Measurements from ENCODE around the gene SHISA5. TPM values are rescaled to one million over a fixed set of nuclear protein-coding genes. Genes with fewer than 3 reads are reported as not detected.
A peak's percentile ranks its signal among the peaks of the same experiment; 100 is the strongest.

Gene SHISA5
- total RNA-seq, 1 donor from 2014 or later = 333 TPM

DNA sequence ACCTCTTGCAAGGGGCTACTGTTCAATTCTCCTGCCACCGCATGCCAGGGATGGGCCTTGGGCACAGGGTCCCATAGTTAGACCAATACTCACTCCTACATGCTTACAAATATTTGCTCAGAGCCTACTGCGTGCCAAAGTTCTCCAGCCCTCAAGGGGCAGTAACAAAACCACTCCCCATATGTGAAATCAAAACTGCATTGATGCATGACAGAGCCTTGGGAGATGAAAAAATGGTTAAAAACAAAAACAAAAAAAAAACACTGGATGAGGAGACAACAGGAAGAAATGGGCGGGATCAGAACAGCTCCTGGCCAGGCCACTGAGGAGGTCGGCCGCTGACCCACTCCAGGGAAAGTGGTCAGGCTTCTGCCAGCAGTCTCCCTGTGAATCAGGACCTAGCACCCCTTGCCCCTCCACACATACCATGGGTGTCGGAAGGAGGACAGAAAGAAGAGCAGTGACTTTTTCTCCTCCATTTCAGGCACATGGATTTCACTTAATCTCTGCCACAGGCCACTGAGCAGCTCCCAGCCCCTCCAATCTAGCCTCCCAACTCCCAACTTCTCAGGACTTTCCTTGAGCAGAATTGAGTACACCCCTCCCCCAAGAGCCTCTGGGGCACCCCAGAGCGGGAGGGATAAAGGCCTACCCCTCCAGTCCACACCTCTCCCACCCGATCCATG is 76.9 kb downstream of the SHISA5 start:
- Histone ChIP-seq H3K9me3 (ENCODE audit: insufficient read depth, low read depth, low read length) (no peaks in the 10 kb centered on the region), H3K9ac (ENCODE audit: low read length) (no peak overlapping the region), H3K27me3 (ENCODE audit: insufficient read depth, low read length) (no peaks in the 10 kb centered on the region), H3K4me3 (ENCODE audit: insufficient read depth, low read depth, low read length) (no peak overlapping the region), H3K4me2 (ENCODE audit: low read length) (peak overlapping the region; percentile 97), H4K20me1 (ENCODE audit: insufficient read depth, low read length) (peaks cover 62% of the 10 kb centered on the region), H2AFZ (ENCODE audit: low read depth, low read length) (no peak overlapping the region), H3K4me1 (ENCODE audit: insufficient read depth, low read length) (peaks cover 41% of the 10 kb centered on the region), H3K36me3 (ENCODE audit: insufficient read depth, low read length) (peaks cover 3% of the 10 kb centered on the region), H3K79me2 (ENCODE audit: insufficient read depth, low read length) (peaks cover 47% of the 10 kb centered on the region), H3K27ac (ENCODE audit: low read depth, low read length) (no peak overlapping the region)
- no peak for DNase-seq (ENCODE audit: low read depth)
- H3K36me3 Mint-ChIP-seq (ENCODE audit: low read depth, unreplicated experiment) = peaks cover 7% of the 10 kb centered on the region
- no peak for FAIRE-seq
- peaks cover 40% of the 10 kb centered on the region for H3K4me1 Mint-ChIP-seq (ENCODE audit: low read depth, unreplicated experiment)
- TF ChIP-seq, protein P1, sequence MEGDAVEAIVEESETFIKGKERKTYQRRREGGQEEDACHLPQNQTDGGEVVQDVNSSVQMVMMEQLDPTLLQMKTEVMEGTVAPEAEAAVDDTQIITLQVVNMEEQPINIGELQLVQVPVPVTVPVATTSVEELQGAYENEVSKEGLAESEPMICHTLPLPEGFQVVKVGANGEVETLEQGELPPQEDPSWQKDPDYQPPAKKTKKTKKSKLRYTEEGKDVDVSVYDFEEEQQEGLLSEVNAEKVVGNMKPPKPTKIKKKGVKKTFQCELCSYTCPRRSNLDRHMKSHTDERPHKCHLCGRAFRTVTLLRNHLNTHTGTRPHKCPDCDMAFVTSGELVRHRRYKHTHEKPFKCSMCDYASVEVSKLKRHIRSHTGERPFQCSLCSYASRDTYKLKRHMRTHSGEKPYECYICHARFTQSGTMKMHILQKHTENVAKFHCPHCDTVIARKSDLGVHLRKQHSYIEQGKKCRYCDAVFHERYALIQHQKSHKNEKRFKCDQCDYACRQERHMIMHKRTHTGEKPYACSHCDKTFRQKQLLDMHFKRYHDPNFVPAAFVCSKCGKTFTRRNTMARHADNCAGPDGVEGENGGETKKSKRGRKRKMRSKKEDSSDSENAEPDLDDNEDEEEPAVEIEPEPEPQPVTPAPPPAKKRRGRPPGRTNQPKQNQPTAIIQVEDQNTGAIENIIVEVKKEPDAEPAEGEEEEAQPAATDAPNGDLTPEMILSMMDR (IDR thresholded peaks at IDR 0.05; ENCODE audit: insufficient read depth, low read depth, low read length) = no peak
- TF ChIP-seq EZH2 (IDR thresholded peaks at IDR 0.05; ENCODE audit: insufficient read depth, low read length) = no peak
- H3K27me3 Mint-ChIP-seq (ENCODE audit: low read depth, unreplicated experiment) = no peaks in the 10 kb centered on the region
- H3K4me3 Mint-ChIP-seq (ENCODE audit: unreplicated experiment) = peak overlapping the region; percentile 85
- no peak overlapping the region for H3K27ac Mint-ChIP-seq (ENCODE audit: unreplicated experiment)
- no peaks in the 10 kb centered on the region for H3K9me3 Mint-ChIP-seq (ENCODE audit: unreplicated experiment)

DNA sequence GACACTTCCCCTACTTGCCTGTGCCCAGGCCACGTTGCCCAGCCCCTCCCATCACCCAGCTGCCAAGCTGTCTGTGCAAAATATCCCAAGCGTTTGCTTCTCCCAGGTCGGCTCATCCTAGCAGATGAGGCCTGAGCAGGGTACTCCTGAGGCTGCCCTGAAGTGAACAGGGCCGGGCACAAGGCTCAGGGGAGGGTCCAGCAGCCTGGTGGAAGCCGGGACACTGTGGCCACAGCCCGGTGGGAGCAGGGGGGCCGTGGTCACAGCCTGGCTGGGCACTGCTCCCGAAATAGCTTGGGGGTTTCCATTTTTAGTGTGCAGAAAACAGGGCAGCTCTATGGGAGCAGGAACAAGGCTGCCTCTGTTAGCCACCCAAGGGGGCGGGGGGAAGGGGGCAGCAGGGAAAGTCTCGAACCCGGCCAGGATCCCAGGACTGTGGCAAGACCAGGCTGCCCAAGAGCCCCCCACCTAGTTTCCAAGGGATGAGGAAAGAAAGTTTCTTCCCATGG is 77.5 kb downstream of the SHISA5 start:
- DNase-seq (ENCODE audit: low read depth) (no peak), FAIRE-seq (no peak)
- Histone ChIP-seq H2AFZ (ENCODE audit: low read depth, low read length) (no peak overlapping the region), H3K27me3 (ENCODE audit: insufficient read depth, low read length) (no peaks in the 10 kb centered on the region), H3K36me3 (ENCODE audit: insufficient read depth, low read length) (no peaks in the 10 kb centered on the region), H3K4me3 (ENCODE audit: insufficient read depth, low read depth, low read length) (no peak overlapping the region), H3K9ac (ENCODE audit: low read length) (no peak overlapping the region), H3K4me2 (ENCODE audit: low read length) (peak overlapping the region; percentile 97), H3K4me1 (ENCODE audit: insufficient read depth, low read length) (peaks cover 41% of the 10 kb centered on the region), H3K9me3 (ENCODE audit: insufficient read depth, low read depth, low read length) (no peaks in the 10 kb centered on the region), H3K27ac (ENCODE audit: low read depth, low read length) (no peak overlapping the region), H4K20me1 (ENCODE audit: insufficient read depth, low read length) (peaks cover 69% of the 10 kb centered on the region), H3K79me2 (ENCODE audit: insufficient read depth, low read length) (peaks cover 49% of the 10 kb centered on the region)
- Mint-ChIP-seq H3K36me3 (ENCODE audit: low read depth, unreplicated experiment) (peaks cover 7% of the 10 kb centered on the region), H3K4me3 (ENCODE audit: unreplicated experiment) (no peak overlapping the region), H3K27ac (ENCODE audit: unreplicated experiment) (no peak overlapping the region), H3K4me1 (ENCODE audit: low read depth, unreplicated experiment) (peaks cover 36% of the 10 kb centered on the region), H3K9me3 (ENCODE audit: unreplicated experiment) (no peaks in the 10 kb centered on the region), H3K27me3 (ENCODE audit: low read depth, unreplicated experiment) (no peaks in the 10 kb centered on the region)
- TF ChIP-seq EZH2 (IDR thresholded peaks at IDR 0.05; ENCODE audit: insufficient read depth, low read length) = no peak
- TF ChIP-seq, protein P1 (IDR thresholded peaks at IDR 0.05; ENCODE audit: insufficient read depth, low read depth, low read length) = no peak

DNA sequence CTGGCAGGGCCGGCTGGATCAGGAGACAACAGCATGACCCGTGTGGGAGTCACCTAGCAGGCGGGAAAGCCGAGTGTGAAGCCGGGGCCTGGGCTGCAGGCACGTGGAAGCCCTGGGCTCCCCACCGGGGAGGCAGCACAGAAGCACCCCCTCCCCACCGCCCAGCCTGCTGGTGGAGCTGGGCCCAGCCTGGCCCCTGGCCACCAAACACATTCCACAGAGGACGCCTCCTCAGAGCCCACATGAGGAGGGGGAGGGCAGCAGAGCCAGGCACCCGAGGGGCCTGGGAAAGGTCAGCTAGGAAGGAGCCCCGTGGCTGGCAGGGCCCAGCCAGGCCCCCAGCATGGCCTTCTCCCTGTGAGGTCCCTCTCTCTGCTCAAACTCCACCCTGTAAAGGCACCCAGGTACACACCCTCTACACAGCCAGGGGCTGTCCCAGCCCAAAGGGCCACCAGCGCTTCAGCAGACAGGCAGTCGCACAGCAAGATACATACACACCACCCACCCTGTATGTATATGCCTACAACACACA is 78.6 kb downstream of the SHISA5 start:
- no peak overlapping the region for H3K4me3 Mint-ChIP-seq (ENCODE audit: unreplicated experiment)

More for the DNA sequence above, 78.6 kb downstream of the SHISA5 start:
- FAIRE-seq = no peak
- no peak for DNase-seq (ENCODE audit: low read depth)
- TF ChIP-seq, protein P1 (IDR thresholded peaks at IDR 0.05; ENCODE audit: insufficient read depth, low read depth, low read length) = no peak
- TF ChIP-seq EZH2 (IDR thresholded peaks at IDR 0.05; ENCODE audit: insufficient read depth, low read length) = no peak
- Histone ChIP-seq H3K4me2 (ENCODE audit: low read length) (peak overlapping the region; percentile 97), H3K9ac (ENCODE audit: low read length) (no peak overlapping the region), H3K4me1 (ENCODE audit: insufficient read depth, low read length) (peaks cover 41% of the 10 kb centered on the region), H3K9me3 (ENCODE audit: insufficient read depth, low read depth, low read length) (no peaks in the 10 kb centered on the region), H4K20me1 (ENCODE audit: insufficient read depth, low read length) (peaks cover 79% of the 10 kb centered on the region), H3K27ac (ENCODE audit: low read depth, low read length) (no peak overlapping the region), H3K27me3 (ENCODE audit: insufficient read depth, low read length) (no peaks in the 10 kb centered on the region), H2AFZ (ENCODE audit: low read depth, low read length) (no peak overlapping the region), H3K4me3 (ENCODE audit: insufficient read depth, low read depth, low read length) (no peak overlapping the region), H3K79me2 (ENCODE audit: insufficient read depth, low read length) (peaks cover 49% of the 10 kb centered on the region), H3K36me3 (ENCODE audit: insufficient read depth, low read length) (no peaks in the 10 kb centered on the region)
- H3K27me3 Mint-ChIP-seq (ENCODE audit: low read depth, unreplicated experiment) = no peaks in the 10 kb centered on the region
- no peaks in the 10 kb centered on the region for H3K9me3 Mint-ChIP-seq (ENCODE audit: unreplicated experiment)
- H3K36me3 Mint-ChIP-seq (ENCODE audit: low read depth, unreplicated experiment) = peaks cover 8% of the 10 kb centered on the region
- H3K27ac Mint-ChIP-seq (ENCODE audit: unreplicated experiment) = no peak overlapping the region
- H3K4me1 Mint-ChIP-seq (ENCODE audit: low read depth, unreplicated experiment) = peaks cover 31% of the 10 kb centered on the region

All from astrocyte (in vitro differentiated cells and primary cell).